ENCODE measurements around the gene PAQR6. TPM values are rescaled to one million over a fixed set of nuclear protein-coding genes. Genes with fewer than 3 reads are reported as not detected.
"Not testable (repeated sequence)": the region's sequence is repeated elsewhere in the genome, so short reads cannot be mapped to it uniquely, and the experiment has no call there.

PAQR6 gene
- total RNA-seq, 1 donor from 2014 or later, result 8.4 TPM

DNA sequence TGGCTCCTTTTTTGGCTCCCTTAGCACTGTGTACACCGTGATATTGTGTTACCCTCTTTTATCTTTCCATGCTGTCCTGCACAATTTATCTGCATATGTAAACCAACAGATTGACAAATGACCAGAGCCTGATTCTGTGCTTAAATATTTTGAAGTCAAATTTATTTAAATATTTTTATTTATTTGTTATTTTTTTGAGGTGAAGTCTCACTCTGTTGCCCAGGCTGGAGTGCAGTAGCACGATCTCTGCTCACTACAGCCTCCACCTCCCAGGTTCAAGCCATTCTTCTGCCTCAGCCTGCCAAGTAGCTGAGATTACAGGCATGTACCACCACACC is 22.2 kb downstream of the PAQR6 start:
- DNase-seq (ENCODE audit: low spot score), result no peak
- H3K27ac Mint-ChIP-seq (ENCODE audit: unreplicated experiment), result peak overlapping the region; percentile 76
- H3K27me3 Mint-ChIP-seq (ENCODE audit: unreplicated experiment), result peaks cover 2% of the 10 kb centered on the region
- no peak for TF ChIP-seq CTCF (IDR thresholded peaks at IDR 0.05; ENCODE audit: unreplicated experiment)
- no peak overlapping the region for H3K4me3 Mint-ChIP-seq (ENCODE audit: unreplicated experiment)
- peaks cover 36% of the 10 kb centered on the region for H3K36me3 Mint-ChIP-seq (ENCODE audit: low read depth, unreplicated experiment)
- H3K4me1 Mint-ChIP-seq (ENCODE audit: unreplicated experiment), result peaks cover 4% of the 10 kb centered on the region
- H3K9me3 Mint-ChIP-seq (ENCODE audit: unreplicated experiment), result no peaks in the 10 kb centered on the region

GRCh38 chr1:156221986-156222692 is 25.7 kb downstream of the PAQR6 start:
- DNase-seq (ENCODE audit: low spot score), result no peak
- Mint-ChIP-seq H3K27ac (ENCODE audit: unreplicated experiment) (no peak overlapping the region), H3K36me3 (ENCODE audit: low read depth, unreplicated experiment) (peaks cover 27% of the 10 kb centered on the region), H3K4me3 (ENCODE audit: unreplicated experiment) (no peak overlapping the region), H3K27me3 (ENCODE audit: unreplicated experiment) (peaks cover 2% of the 10 kb centered on the region), H3K9me3 (ENCODE audit: unreplicated experiment) (no peaks in the 10 kb centered on the region), H3K4me1 (ENCODE audit: unreplicated experiment) (peaks cover 4% of the 10 kb centered on the region)
- no peak for TF ChIP-seq CTCF (IDR thresholded peaks at IDR 0.05; ENCODE audit: unreplicated experiment)

- peaks cover under 1% of the 10 kb centered on the region for H3K4me1 Mint-ChIP-seq (ENCODE audit: unreplicated experiment)
- peaks cover 2% of the 10 kb centered on the region for H3K27me3 Mint-ChIP-seq (ENCODE audit: unreplicated experiment)
- no peak for TF ChIP-seq CTCF (IDR thresholded peaks at IDR 0.05; ENCODE audit: unreplicated experiment)
- peaks cover 27% of the 10 kb centered on the region for H3K36me3 Mint-ChIP-seq (ENCODE audit: low read depth, unreplicated experiment)
- H3K9me3 Mint-ChIP-seq (ENCODE audit: unreplicated experiment), result no peaks in the 10 kb centered on the region
- no peak overlapping the region for H3K4me3 Mint-ChIP-seq (ENCODE audit: unreplicated experiment)
- DNase-seq (ENCODE audit: low spot score), result no peak
- no peak overlapping the region for H3K27ac Mint-ChIP-seq (ENCODE audit: unreplicated experiment)
These were observed 27.6 kb downstream of the PAQR6 start for GRCh38 chr1:156220226-156220625.

DNA sequence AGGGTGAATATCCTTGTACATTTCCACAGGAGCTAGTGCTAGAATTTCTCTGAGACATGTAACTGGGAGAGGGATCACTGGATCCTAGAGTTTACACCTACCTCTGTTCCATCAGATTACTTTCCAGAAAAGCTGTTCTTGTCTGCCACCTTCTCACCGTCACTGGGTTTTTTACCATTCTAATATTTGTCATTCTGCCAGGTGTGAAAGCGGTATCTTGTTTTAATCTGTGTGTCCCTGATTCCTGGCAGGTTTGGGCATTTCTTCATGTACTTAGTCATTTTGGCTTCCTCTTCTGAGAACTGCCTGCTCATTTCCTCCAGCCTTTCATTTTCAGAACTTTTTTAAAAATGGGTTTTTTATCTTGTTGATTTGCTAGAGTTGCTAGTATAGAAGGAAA is 30.0 kb downstream of the PAQR6 start:
- no peak for TF ChIP-seq CTCF (IDR thresholded peaks at IDR 0.05; ENCODE audit: unreplicated experiment)
- peaks cover 18% of the 10 kb centered on the region for H3K36me3 Mint-ChIP-seq (ENCODE audit: low read depth, unreplicated experiment)
- H3K9me3 Mint-ChIP-seq (ENCODE audit: unreplicated experiment), result no peaks in the 10 kb centered on the region
- peaks cover 4% of the 10 kb centered on the region for H3K27me3 Mint-ChIP-seq (ENCODE audit: unreplicated experiment)
- H3K27ac Mint-ChIP-seq (ENCODE audit: unreplicated experiment), result no peak overlapping the region
- H3K4me3 Mint-ChIP-seq (ENCODE audit: unreplicated experiment), result no peak overlapping the region
- DNase-seq (ENCODE audit: low spot score), result no peak
- H3K4me1 Mint-ChIP-seq (ENCODE audit: unreplicated experiment), result peaks cover 3% of the 10 kb centered on the region

- H3K27ac Mint-ChIP-seq (ENCODE audit: unreplicated experiment); H3K9me3 Mint-ChIP-seq (ENCODE audit: unreplicated experiment); DNase-seq (ENCODE audit: low spot score); H3K27me3 Mint-ChIP-seq (ENCODE audit: unreplicated experiment); H3K4me3 Mint-ChIP-seq (ENCODE audit: unreplicated experiment); H3K4me1 Mint-ChIP-seq (ENCODE audit: unreplicated experiment); H3K36me3 Mint-ChIP-seq (ENCODE audit: low read depth, unreplicated experiment): not testable (repeated sequence)
These were observed 31.3 kb downstream of the PAQR6 start for GRCh38 chr1:156216361-156217086.
